Measurements from ENCODE around the gene ATG5.

ATG5 gene

GRCh38 chr6:106325336-106326178, at the start of gene ATG5:
TSS of gene ATG5 (minus strand) at chr6:106325760. CDS start at chr6:106316208, 9,552 bp downstream.
- Histone ChIP-seq H3K4me3 (ENCODE audit: low read depth, low read length) (peak within 1 kb of the TSS; percentile 94), H3K4me1 (ENCODE audit: control insufficient read depth, insufficient read depth, low read length) (peaks cover 4% of the 10 kb centered on the region), H3K9me3 (ENCODE audit: control insufficient read depth, insufficient read depth, low read length) (no peaks in the 10 kb centered on the region), H3K36me3 (ENCODE audit: control insufficient read depth, insufficient read depth, low read length) (no peaks in the 10 kb centered on the region), H3K9ac (ENCODE audit: low read depth, low read length) (peak within 1 kb of the TSS; percentile 88), H3K27me3 (ENCODE audit: control insufficient read depth, insufficient read depth, low read length) (no peaks in the 10 kb centered on the region)

GRCh38 chr6:106373502-106374239, 48.1 kb upstream of the ATG5 start:
- no peaks in the 10 kb centered on the region for H3K9me3 ChIP-seq (ENCODE audit: control insufficient read depth, insufficient read depth, low read length)
- H3K27me3 ChIP-seq (ENCODE audit: control insufficient read depth, insufficient read depth, low read length) = no peaks in the 10 kb centered on the region
- peaks cover 5% of the 10 kb centered on the region for H3K4me1 ChIP-seq (ENCODE audit: control insufficient read depth, insufficient read depth, low read length)
- H3K4me3 ChIP-seq (ENCODE audit: low read depth, low read length) = no peak overlapping the region
- H3K9ac ChIP-seq (ENCODE audit: low read depth, low read length) = no peak overlapping the region
- H3K36me3 ChIP-seq (ENCODE audit: control insufficient read depth, insufficient read depth, low read length) = no peaks in the 10 kb centered on the region

- Histone ChIP-seq H3K9me3 (ENCODE audit: control insufficient read depth, insufficient read depth, low read length) (no peaks in the 10 kb centered on the region), H3K36me3 (ENCODE audit: control insufficient read depth, insufficient read depth, low read length) (no peaks in the 10 kb centered on the region), H3K4me3 (ENCODE audit: low read depth, low read length) (no peak overlapping the region), H3K27me3 (ENCODE audit: control insufficient read depth, insufficient read depth, low read length) (no peaks in the 10 kb centered on the region), H3K9ac (ENCODE audit: low read depth, low read length) (no peak overlapping the region), H3K4me1 (ENCODE audit: control insufficient read depth, insufficient read depth, low read length) (peaks cover 5% of the 10 kb centered on the region)
Observed at GRCh38 chr6:106372838-106373501, 47.4 kb upstream of the ATG5 start.

GRCh38 chr6:106370639-106371038, 45.1 kb upstream of the ATG5 start:
- Histone ChIP-seq H3K4me3 (ENCODE audit: low read depth, low read length) (no peak overlapping the region), H3K27me3 (ENCODE audit: control insufficient read depth, insufficient read depth, low read length) (no peaks in the 10 kb centered on the region), H3K4me1 (ENCODE audit: control insufficient read depth, insufficient read depth, low read length) (peaks cover 5% of the 10 kb centered on the region), H3K36me3 (ENCODE audit: control insufficient read depth, insufficient read depth, low read length) (no peaks in the 10 kb centered on the region), H3K9ac (ENCODE audit: low read depth, low read length) (no peak overlapping the region), H3K9me3 (ENCODE audit: control insufficient read depth, insufficient read depth, low read length) (no peaks in the 10 kb centered on the region)

GRCh38 chr6:106369739-106370138, 44.2 kb upstream of the ATG5 start:
- no peaks in the 10 kb centered on the region for H3K36me3 ChIP-seq (ENCODE audit: control insufficient read depth, insufficient read depth, low read length)
- H3K9me3 ChIP-seq (ENCODE audit: control insufficient read depth, insufficient read depth, low read length) = no peaks in the 10 kb centered on the region
- H3K9ac ChIP-seq (ENCODE audit: low read depth, low read length) = no peak overlapping the region
- no peaks in the 10 kb centered on the region for H3K27me3 ChIP-seq (ENCODE audit: control insufficient read depth, insufficient read depth, low read length)
- H3K4me3 ChIP-seq (ENCODE audit: low read depth, low read length) = no peak overlapping the region
- peaks cover 5% of the 10 kb centered on the region for H3K4me1 ChIP-seq (ENCODE audit: control insufficient read depth, insufficient read depth, low read length)

GRCh38 chr6:106363401-106364138, 38.0 kb upstream of the ATG5 start:
- peaks cover 9% of the 10 kb centered on the region for H3K27me3 ChIP-seq (ENCODE audit: control insufficient read depth, insufficient read depth, low read length)
- H3K4me3 ChIP-seq (ENCODE audit: low read depth, low read length) = no peak overlapping the region
- H3K4me1 ChIP-seq (ENCODE audit: control insufficient read depth, insufficient read depth, low read length) = peaks cover 3% of the 10 kb centered on the region
- H3K9ac ChIP-seq (ENCODE audit: low read depth, low read length) = no peak overlapping the region
- no peaks in the 10 kb centered on the region for H3K9me3 ChIP-seq (ENCODE audit: control insufficient read depth, insufficient read depth, low read length)
- H3K36me3 ChIP-seq (ENCODE audit: control insufficient read depth, insufficient read depth, low read length) = no peaks in the 10 kb centered on the region

- Histone ChIP-seq H3K4me1 (ENCODE audit: control insufficient read depth, insufficient read depth, low read length) (peaks cover 3% of the 10 kb centered on the region), H3K27me3 (ENCODE audit: control insufficient read depth, insufficient read depth, low read length) (peaks cover 9% of the 10 kb centered on the region), H3K36me3 (ENCODE audit: control insufficient read depth, insufficient read depth, low read length) (no peaks in the 10 kb centered on the region), H3K9ac (ENCODE audit: low read depth, low read length) (peak overlapping the region; percentile 71), H3K4me3 (ENCODE audit: low read depth, low read length) (peak overlapping the region; percentile 81), H3K9me3 (ENCODE audit: control insufficient read depth, insufficient read depth, low read length) (no peaks in the 10 kb centered on the region)
Observed at GRCh38 chr6:106360989-106361430, 35.5 kb upstream of the ATG5 start.

DNA sequence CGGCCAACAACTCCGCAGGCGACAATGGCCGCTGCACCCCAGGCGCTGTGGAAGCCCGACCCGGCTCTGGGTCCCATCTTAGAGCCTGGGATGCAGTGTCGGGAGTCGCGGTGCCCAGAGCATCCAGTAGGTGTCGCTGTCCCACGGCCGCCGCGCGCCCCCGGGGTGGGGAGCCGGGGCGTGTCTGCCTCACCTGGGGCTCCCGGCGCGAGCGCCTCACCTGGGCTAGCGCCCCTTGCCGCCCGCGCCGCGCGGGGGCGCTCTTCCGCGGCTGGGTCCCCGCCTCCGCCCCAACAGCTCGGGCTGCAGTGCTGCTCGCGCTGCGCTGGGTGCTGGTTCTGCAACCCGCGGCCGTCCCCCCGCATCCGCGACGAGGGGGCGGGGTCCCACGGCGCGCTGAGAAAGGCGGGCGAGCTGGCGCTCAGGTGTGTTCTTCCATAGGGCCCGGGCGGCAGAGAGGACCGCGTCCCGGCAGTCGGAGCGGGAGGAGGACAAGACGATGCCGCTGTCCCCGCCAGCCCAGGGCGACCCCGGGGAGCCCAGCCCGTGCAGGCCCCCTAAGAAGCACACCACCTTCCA, 34.9 kb upstream of the ATG5 start, which contains the start of gene CRYBG1:
Gene CRYBG1, plus strand, starts transcription at position 308 of the 579 bp plus-strand sequence. Its CDS starts 192 bp downstream, at position 500.
- H3K27me3 ChIP-seq (ENCODE audit: control insufficient read depth, insufficient read depth, low read length) = peaks cover 9% of the 10 kb centered on the region
- peaks cover 3% of the 10 kb centered on the region for H3K4me1 ChIP-seq (ENCODE audit: control insufficient read depth, insufficient read depth, low read length)
- H3K9ac ChIP-seq (ENCODE audit: low read depth, low read length) = peak within 1 kb of the TSS; percentile 71
- no peaks in the 10 kb centered on the region for H3K36me3 ChIP-seq (ENCODE audit: control insufficient read depth, insufficient read depth, low read length)
- no peaks in the 10 kb centered on the region for H3K9me3 ChIP-seq (ENCODE audit: control insufficient read depth, insufficient read depth, low read length)
- peak within 1 kb of the TSS; percentile 81 for H3K4me3 ChIP-seq (ENCODE audit: low read depth, low read length)

GRCh38 chr6:106359959-106360409, 34.4 kb upstream of the ATG5 start:
- Histone ChIP-seq H3K9me3 (ENCODE audit: control insufficient read depth, insufficient read depth, low read length) (no peaks in the 10 kb centered on the region), H3K4me3 (ENCODE audit: low read depth, low read length) (peak overlapping the region; percentile 81), H3K9ac (ENCODE audit: low read depth, low read length) (no peak overlapping the region), H3K4me1 (ENCODE audit: control insufficient read depth, insufficient read depth, low read length) (peaks cover 3% of the 10 kb centered on the region), H3K27me3 (ENCODE audit: control insufficient read depth, insufficient read depth, low read length) (peaks cover 9% of the 10 kb centered on the region), H3K36me3 (ENCODE audit: control insufficient read depth, insufficient read depth, low read length) (no peaks in the 10 kb centered on the region)

- H3K9ac ChIP-seq (ENCODE audit: low read depth, low read length) = no peak overlapping the region
- H3K4me1 ChIP-seq (ENCODE audit: control insufficient read depth, insufficient read depth, low read length) = peaks cover 4% of the 10 kb centered on the region
- no peaks in the 10 kb centered on the region for H3K36me3 ChIP-seq (ENCODE audit: control insufficient read depth, insufficient read depth, low read length)
- no peaks in the 10 kb centered on the region for H3K9me3 ChIP-seq (ENCODE audit: control insufficient read depth, insufficient read depth, low read length)
- peaks cover 5% of the 10 kb centered on the region for H3K27me3 ChIP-seq (ENCODE audit: control insufficient read depth, insufficient read depth, low read length)
- H3K4me3 ChIP-seq (ENCODE audit: low read depth, low read length) = no peak overlapping the region
Observed at GRCh38 chr6:106356378-106356777, 30.8 kb upstream of the ATG5 start.

DNA sequence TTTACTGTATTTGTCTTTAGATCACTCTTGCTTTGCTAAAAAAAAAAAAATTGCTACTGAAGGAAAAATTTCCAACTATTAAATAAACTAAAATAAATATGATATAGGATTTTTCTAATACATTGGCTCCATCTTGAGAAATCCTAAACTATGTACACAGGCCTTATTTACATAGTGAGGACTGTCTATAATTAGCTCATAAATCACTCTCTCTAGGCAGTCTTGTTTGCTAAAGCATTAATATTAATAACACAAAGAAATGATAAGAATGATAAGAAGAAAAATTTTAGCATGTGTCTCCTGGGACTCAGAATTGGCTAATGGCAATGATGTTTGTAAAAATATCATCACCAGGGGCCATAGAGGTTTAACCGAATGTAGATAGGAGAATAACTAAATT, 21.7 kb upstream of the ATG5 start:
- no peaks in the 10 kb centered on the region for H3K27me3 ChIP-seq (ENCODE audit: control insufficient read depth, insufficient read depth, low read length)
- no peak overlapping the region for H3K4me3 ChIP-seq (ENCODE audit: low read depth, low read length)
- no peaks in the 10 kb centered on the region for H3K36me3 ChIP-seq (ENCODE audit: control insufficient read depth, insufficient read depth, low read length)
- no peaks in the 10 kb centered on the region for H3K4me1 ChIP-seq (ENCODE audit: control insufficient read depth, insufficient read depth, low read length)
- H3K9ac ChIP-seq (ENCODE audit: low read depth, low read length) = no peak overlapping the region
- H3K9me3 ChIP-seq (ENCODE audit: control insufficient read depth, insufficient read depth, low read length) = no peaks in the 10 kb centered on the region

Measured in iPS-15b (cell line).